ENCODE data around the gene MPND.

GRCh38 chr19:4316956-4317355 is 26.4 kb upstream of the MPND start:
- TF ChIP-seq CTCF (IDR thresholded peaks at IDR 0.05), result no peak
- no peak for TF ChIP-seq POLR2A (IDR thresholded peaks at IDR 0.05)
